Measurements from ENCODE around the gene IDUA.
"Not testable (repeated sequence)": the region's sequence is repeated elsewhere in the genome, so short reads cannot be mapped to it uniquely, and the experiment has no call there.

IDUA gene

DNA sequence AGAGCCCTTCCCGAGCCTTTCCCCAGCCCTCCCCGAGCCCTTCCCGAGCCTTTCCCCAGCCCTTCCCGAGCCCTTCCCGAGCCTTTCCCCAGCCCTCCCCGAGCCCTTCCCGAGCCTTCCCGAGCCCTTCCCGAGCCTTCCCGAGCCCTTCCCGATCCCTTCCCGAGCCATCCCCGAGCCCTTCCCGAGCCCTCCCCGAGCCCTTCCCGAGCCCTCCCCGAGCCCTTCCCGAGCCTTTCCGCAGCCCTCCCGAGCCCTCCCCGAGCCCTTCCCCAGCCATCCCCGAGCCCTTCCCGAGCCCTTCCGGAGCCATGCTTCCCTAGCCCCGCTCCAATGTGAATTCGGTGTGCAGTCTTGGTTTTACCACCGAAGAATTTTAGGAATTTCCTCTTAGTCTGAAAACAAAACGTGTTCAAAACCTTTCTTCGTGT, 59.8 kb downstream of the IDUA start:
- DNase-seq (ENCODE audit: low spot score), result not testable (repeated sequence)

DNA sequence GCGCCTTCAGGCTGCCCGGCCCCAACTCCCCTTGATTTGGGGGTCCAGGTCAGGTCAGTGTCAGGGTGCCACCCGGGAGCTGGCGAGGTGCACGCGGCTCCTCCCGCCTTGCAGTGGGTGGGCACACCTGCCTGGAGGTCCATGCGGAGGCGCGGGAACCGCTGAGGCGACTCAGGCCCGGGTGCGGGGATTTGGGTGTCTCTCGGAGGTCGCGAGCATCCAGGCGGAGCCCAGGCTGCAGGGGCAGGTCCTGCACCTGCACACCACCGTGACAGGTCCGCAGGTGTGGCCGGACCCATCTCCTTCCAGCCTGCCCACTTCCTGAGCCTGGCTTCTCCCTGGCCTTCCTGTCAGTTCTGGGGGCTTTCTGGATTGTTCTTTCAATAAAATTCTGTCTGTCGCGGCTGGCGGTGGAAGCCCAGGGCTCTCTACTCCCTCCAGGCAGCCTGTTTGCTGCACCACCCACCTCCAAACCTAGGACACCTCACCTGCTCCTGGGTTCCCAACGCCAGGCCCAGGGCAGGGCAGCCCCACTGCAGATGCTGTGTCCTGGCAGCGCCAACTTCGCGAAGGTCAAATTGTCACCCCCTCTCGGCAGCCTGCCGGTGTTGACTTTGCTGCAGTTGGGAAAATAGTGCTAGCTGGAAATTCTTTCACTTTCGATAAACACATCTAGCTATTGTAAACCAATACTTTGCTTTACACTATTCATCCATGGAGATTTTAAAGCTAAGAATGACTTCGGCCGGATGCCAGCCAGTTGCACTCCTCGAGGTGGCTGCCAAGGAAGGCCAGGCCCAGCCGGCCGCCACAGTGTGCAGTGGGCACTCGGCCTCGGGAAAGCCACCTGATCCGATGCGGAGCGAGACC, 60.5 kb downstream of the IDUA start:
- DNase-seq (ENCODE audit: low spot score), result no peak

DNA sequence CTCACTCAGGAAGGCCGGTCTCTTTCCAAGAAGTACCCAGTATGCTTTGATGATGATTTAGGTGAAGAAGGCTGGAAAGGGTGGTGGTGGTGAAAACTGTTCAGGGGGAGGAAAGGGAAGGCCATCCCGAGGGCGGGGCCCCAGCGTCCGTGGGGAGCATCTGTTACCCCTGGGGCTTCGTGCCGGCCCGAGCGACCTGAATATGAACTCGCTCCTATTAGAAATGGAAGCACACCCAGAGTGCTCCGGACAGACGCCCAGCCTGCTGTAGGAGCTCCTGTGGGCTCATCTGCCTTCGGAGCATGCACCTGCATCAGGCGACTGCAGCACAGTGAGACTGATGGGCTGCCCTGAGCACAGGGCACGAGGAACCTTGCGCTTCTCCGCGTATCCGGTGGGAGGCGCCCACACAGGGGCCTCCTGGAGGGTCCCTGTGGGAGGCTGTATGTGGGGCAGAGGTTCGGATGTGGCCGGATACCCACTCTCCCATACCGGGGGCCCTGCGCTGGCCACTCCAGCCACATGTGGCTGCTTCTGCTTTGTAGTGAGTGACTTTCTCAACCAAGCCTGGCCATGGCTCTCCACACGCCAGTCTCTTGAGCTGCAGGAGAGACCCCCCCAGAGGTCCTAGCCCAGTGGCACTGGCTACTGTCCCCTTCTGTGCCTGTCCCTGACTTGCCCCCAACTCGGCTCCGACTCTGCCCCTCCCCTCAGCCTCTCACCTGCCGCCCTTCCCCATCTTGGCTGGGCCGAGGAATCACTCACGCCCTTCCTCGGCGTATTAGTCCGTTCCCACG, 61.3 kb downstream of the IDUA start:
- DNase-seq (ENCODE audit: low spot score), result no peak

DNA sequence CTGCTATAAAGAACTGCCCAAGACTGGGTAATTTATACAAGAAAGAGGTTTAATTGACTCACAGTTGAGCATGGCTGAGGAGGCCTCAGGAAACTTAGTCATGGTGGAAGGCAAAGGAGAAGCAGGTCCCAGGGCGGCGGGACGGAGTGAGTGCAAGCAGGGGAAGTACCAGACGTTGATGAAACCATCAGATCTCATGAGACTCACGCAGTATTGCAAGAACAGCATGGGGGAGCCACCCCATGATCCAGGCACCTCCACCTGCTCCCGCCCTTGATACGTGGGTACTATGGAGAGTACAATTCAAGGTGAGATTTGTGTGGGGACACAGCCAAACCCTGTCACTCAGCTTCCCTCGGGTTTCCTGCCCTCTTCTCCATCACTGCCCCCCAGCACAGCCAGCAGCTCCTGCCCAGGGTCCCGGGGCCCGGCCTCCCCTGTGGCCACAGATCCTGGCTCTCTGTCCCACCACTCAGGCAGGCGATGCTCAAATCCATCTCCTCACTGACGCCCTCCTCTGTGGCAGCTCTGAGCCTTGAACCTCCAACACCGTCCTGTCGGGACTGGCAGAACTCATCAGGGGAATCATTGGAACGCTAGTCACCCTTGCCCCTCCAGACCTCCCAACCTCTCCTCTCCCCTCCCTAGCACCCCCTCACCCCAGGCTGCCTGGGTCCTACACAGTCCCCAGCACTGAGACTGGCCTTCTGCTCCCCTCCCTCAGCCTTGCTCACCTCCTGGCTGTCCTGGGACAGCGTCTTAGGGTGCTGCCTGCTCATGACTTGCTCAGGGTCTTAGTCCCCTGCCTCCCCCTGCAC, 62.1 kb downstream of the IDUA start:
- no peak for DNase-seq (ENCODE audit: low spot score)

DNA sequence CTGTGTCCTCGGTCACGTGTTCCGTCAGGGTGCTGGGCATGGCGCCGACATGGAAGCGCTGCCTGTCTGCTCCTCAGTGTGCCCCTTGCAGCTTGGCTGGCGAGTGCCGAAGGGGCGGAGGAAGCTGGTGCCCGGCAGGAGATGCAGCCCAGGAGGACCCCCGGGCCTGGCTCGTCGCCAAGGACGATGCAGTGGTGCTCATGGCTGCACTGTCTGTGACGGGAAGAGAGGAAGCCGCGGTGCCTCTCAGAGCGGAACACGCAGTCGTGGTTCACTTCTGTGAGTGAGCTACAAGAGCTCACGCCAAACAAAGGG, 62.7 kb downstream of the IDUA start:
- DNase-seq (ENCODE audit: low spot score), result no peak

DNA sequence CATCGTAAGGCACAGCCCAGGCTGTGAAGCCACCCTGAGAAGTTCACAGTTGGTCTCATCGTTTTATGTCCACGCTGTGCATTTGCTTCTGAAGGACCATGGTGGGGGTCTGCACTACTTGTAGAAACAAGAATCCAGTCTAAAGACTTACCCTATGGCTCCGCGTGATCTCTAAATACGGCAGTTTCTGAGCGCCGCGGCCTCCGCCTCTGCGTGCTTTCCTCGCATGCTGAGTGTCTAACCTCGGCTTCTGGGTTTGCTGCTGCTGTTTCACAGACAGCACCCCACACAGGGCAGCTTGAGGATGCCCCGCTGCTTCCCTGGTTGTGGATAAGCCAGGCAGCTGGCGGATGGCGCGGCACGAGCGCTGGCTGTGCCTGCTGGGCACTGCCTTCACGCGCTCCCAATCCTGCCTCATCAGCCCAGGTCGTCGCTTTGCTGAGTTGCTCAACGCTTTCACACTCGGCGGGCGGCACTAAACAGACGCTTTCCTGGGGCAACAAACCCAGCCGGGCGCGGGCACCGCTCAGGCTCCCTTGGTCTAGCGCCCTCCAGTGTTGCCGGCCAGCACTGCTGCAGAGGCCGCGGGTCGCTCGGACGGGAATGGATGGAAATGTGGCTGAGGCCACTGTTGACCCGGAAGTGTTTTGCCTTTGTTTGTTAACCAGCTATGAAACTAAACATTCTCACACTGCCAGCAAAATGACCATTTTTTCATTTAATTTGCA, 63.8 kb downstream of the IDUA start:
- DNase-seq (ENCODE audit: low spot score), result no peak

DNA sequence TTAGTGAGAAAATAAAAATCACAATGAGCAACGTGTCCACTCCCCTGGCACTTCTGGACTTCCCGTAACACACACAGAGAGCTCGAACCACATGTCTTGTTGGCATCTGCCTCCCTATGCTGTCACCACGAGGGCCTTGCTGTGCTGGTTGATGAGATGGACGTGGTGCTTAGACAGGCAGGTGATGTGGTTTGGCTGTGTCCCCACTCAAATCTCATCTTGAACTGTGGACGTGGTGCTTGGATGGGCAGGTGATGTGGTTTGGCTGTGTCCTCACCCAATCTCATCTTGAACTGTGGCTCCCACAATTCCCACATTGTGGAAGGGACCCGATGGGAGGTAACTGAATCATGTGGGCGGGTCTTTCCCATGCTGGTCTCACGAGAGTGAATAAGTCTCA, 64.6 kb downstream of the IDUA start:
- no peak for DNase-seq (ENCODE audit: low spot score)

DNA sequence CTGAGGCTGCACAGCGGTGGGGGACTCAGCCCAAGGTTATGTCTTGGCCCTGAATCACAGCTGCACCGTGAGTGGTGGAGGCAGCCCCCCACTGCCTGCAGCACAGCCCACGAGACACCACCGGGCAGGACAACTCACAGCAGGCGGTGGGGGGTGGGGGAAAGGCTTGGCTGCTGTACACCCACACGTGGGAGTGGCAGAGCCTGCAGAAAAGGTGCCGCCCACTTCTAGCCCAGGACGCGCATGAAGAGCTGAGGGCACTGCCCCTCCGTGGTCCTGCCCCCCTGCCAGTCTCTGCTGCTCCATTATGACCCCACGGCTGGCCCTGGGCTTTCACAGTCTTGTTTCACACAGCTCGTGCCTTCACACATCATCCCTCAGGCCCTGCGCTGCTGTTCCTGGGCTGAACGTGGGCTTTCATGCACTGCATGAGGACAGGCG, 65.4 kb downstream of the IDUA start:
- no peak for DNase-seq (ENCODE audit: low spot score)

DNA sequence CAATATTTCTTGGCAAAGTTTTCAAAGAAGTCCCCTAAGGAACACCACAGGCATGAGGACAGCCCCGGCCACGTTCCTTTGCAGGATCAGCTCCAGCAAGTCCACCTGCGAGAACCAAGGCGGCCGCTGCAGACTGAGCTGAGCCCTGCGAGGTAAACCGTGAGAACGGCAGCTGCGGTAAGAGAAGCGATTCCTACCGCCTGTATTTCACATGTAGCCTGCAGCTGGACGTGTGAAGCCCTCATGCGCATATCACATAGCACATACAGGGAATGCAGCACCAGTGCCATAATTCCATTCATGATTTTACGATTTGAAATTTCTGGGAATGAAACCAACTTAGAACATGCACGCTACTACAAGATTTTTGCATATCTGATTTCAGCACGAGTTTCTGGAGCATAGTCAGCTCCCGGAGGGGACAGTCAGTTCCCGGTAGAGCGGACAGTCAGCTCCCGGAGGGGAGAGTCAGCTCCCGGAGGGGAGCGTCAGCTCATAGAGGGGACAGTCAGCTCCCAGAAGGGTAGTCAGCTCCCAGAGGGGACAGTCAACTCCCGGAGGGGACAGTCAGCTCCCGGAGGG, 66.3 kb downstream of the IDUA start:
- DNase-seq (ENCODE audit: low spot score), result no peak

DNA sequence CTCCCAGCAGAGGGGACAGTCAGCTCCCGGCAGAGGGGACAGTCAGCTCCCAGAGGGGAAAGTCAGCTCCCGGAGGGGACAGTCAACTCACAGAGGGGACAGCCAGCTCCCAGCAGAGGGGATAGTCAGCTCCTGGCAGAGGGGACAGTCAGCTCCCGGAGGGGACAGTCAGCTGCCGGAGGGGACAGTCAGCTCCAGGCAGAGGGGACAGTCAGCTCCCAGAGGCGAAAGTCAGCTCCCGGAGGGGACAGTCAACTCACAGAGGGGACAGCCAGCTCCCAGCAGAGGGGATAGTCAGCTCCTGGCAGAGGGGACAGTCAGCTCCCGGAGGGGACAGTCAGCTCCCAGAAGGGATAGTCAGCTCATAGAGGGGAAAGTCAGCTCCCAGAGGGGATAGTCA, 67.0 kb downstream of the IDUA start:
- DNase-seq (ENCODE audit: low spot score), result not testable (repeated sequence)
